Hematopoietic multipotent progenitor cell treated with erythropoietin and hydrocortisone succinate and interleukin-3 and kit ligand, for 8 days (in vitro differentiated cells): ENCODE results near the gene UBE2M.

Experiments used
- DNase-seq: peaks from one replicate; pipeline ENCODE4 v3.0.0-alpha.2; 2015

The UBE2M gene

GRCh38 chr19:58570770-58571574 lies 12.6 kb upstream of the UBE2M start:
- no peak for DNase-seq

GRCh38 chr19:58569943-58570670 lies 11.7 kb upstream of the UBE2M start:
- DNase-seq = no peak

- DNase-seq = no peak
These were observed 11.0 kb upstream of the UBE2M start for GRCh38 chr19:58569191-58569942.

- peak; percentile 86 for DNase-seq
These were observed 10.2 kb upstream of the UBE2M start for GRCh38 chr19:58568453-58569130.

GRCh38 chr19:58566989-58567388 lies 8.6 kb upstream of the UBE2M start:
- DNase-seq = no peak

- no peak for DNase-seq
These were observed 5.4 kb upstream of the UBE2M start for GRCh38 chr19:58563823-58564222.

GRCh38 chr19:58563034-58563573 lies 4.7 kb upstream of the UBE2M start:
- DNase-seq = peak; percentile 54

- peak; percentile 52 for DNase-seq
These were observed 4.0 kb upstream of the UBE2M start for GRCh38 chr19:58562122-58563033.

- DNase-seq = no peak
These were observed 3.1 kb upstream of the UBE2M start for GRCh38 chr19:58561373-58562121.

- DNase-seq = no peak
These were observed 2.5 kb upstream of the UBE2M start for GRCh38 chr19:58560921-58561320.

- DNase-seq = no peak
These were observed 1.8 kb upstream of the UBE2M start for GRCh38 chr19:58560007-58560887.

- peak; percentile 94 for DNase-seq
These were observed 1.0 kb upstream of the UBE2M start for GRCh38 chr19:58559275-58560006.

- peak; percentile 98 for DNase-seq
These were observed 338 bp upstream of the UBE2M start for GRCh38 chr19:58558623-58559274.

- no peak for DNase-seq
These were observed 968 bp downstream of the UBE2M start for GRCh38 chr19:58557221-58558065.

GRCh38 chr19:58556622-58557220 lies 1.7 kb downstream of the UBE2M start:
- DNase-seq = no peak

GRCh38 chr19:58555920-58556621 lies 2.3 kb downstream of the UBE2M start:
- no peak for DNase-seq
